Dermis microvascular lymphatic vessel endothelial cell (primary cell): ENCODE data around the gene CHST10. TPM values are rescaled to one million over a fixed set of nuclear protein-coding genes. Genes with fewer than 3 reads are reported as not detected.

ENCODE experiments used
- DNase-seq, 2 donors: peaks; one replicate each; pipeline versions ENCODE4 v3.0.0 to v3.0.0-alpha.2; 2010; ENCODE audit warnings: low read depth in 2 of 2
- total RNA-seq: library from RNA; depleted of rRNA; stranded (reverse); fragments of >200 nt; gene quantifications from 2 replicates; pipeline ENCODE4 v1.2.1, GENCODE V29; 2014

Gene CHST10
- total RNA-seq, 1 donor from 2014 or later = 6.0 TPM

DNA sequence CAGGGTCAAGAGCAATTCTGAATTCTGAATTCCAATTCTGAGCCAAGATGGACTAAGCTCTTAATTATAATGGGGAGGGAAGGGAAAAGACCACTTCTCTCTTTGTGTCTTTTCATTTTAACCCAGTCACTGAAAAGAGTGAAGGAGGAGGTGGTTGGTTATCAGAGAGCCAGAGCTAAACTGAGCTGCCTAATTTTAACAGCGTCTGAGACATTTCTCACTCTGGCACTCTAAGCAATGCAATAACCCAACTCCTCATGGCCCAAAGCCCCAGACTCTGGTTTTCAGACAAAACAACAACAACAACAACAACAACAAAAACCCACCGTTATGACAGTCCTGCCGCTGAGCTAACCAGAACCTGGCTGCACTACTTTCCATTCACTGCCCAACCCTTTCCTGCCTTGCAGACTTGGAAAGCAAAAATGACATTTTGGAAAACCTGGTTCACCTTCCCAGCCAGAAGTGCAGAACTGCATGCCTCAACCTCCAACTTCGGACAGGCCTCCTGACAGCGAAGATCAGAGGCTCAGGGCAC, 1.0 kb downstream of the CHST10 start:
- DNase-seq = peak in 1 of 2 donors; percentile 4

DNA sequence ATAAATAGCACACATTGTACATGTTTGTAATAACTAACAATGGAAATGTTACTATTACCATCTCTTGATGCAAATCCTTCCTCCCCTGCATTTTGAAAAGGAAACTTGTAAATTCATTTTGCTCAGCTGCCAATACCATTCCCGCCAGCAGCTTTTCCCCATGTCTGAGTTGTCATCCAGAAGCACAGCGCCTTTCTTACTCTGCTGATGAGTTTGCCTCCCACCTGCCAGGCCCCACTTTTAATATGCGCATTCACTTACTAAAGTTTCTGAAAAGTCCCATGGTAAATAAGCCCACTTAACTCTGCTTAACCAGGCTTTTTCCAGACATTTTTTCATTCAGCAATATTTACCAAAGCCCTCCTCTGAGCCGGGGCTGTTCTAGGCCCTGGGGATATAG, 3.9 kb downstream of the CHST10 start:
- DNase-seq = no peak

DNA sequence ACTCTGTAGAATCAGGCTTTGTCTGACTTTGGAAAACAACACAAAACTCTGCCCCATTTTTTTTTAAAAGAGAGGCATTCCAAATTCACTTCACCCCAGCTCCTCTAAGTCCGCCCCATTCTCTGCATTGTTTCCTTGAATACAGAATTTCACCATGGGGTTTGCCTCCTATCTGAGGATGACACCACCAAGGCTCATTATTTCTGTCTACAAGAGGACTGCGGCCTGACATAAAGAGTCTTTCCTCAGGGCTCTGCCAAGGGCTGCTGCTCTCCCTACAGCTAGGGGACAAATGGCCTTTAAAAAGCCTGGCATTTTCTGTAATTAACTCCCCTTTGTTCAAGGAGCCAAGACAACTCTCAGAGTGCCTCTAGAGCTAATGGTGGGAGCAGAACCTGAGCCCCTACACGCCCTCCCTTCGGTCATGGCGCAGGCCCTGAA, 4.6 kb downstream of the CHST10 start:
- DNase-seq = no peak

DNA sequence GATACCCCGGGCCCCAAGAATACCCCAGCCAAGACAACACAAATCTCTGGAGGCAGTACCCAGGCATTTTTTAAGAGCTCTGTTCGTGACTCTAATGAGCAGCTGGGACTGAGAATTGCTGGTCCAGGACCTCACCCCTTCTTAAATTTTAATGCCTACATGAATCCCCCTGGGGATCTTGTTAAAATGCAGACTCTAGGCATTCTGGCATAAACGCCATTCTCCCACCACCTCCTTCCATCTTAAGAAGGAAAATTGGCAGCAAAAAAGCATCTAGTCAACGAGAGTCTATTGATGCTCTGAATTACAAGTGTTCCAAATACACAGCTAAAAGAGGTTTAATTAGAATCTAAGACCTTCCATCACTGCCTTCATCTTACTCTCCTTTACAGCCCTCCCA, 5.0 kb downstream of the CHST10 start:
- no peak for DNase-seq

DNA sequence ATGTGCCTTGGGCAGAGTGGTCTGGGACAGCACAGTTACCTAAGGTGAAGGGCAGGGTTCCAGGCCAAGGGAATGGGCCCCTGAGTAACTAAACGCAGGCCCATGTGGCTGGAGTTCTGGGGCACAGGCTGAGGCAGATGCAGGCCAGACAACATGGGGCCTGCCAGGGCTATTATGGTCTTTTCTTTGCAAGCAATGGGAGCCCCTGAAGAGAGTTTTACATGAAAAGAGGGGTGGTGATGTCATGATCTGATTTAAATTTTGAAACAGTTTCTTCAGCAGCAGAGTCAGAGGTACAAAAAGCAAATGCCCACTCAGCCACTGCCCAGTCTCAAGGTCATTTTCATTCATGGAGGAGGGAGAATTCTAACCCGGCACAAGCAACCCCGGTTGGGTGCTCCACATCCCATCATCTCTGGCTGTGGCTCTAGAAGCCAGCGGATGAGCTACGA, 5.6 kb downstream of the CHST10 start:
- no peak for DNase-seq

DNA sequence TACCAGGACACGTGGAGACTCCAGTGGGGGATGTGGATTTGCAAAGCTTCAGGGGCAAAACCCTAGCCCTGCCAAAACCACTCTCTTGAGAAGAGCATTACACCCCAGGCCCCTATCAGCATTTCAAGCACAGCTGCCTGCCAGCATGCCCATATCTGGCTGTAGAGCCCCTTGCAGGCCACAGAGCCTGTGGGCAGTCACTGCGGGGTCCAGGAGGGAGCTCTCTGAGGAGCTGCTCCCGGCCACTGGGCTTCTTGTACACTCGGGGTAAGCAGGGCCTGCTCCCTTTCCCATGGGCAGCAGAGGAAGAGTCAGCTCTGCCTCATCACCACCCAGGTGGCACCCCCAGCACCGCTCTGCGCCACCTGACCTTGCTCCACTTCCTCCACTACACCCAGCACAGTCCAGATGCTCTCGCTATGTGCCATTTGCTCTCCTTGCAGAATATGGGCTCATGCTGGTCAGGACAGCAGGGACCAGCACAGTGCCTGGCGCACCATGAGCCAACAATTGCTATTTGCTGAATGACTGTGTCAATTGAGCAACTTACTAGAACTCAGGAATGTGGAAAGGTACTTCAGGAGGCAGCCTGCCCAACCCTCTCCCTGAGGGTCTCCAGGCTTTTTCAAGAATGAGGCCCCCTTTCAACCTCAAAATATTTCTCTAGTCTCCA, 7.4 kb downstream of the CHST10 start:
- no peak for DNase-seq

DNA sequence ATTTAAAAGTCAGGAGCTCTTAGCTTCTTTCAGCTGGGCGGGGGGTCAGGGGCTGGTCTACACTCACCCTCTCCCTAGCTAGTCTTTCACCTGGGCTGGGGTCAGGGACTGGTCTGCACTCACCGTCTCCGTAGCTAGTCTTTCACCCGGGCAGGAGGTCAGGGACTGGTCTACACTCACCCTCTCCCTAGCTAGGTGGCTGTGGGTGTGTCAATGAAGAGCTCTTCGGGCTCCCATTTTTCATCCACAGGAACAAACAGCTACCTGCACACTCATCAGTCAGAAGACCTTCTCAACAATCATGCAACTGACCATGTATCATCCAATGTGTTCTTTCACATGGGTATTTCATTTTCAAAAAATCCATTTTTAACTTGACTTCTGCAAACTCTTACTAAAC, 8.0 kb downstream of the CHST10 start:
- DNase-seq = no peak

DNA sequence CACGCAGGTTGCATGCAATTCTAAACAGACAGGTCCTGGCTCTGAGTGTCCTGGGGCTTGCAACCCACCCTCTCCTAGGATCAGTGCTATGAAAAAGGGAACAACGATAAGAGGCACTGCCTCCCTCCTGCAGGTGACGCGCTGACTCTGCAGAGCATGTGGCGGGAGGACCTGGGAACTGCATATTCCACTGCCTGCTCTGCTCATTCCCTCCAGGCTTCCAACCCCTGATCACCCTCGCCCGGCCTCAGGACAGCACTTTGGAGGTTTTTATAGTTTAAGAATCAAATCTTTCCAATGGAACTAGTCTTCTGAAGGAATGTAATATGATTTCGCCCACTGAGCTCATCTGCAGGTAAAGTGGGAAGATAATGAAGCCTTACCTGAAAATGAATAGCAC, 8.5 kb downstream of the CHST10 start:
- no peak for DNase-seq

DNA sequence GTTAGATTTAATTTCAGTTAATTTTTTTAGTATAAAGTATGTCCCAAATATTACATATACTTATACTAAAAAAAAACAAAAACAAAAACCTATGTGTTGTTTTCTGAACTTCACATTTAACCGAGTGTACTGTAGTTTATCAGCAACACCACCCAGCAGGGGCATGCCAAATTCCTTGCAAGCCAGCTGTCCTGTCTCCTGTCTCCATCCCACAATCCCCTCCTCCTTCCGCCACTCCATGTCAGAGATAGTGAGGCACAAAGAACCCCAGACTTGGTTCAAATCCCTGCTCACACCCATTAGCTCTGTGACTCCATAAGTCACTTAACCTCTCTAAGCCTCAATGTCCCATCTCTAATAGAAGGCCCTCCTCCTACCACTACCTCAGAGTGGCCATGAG, 9.4 kb downstream of the CHST10 start:
- no peak for DNase-seq

DNA sequence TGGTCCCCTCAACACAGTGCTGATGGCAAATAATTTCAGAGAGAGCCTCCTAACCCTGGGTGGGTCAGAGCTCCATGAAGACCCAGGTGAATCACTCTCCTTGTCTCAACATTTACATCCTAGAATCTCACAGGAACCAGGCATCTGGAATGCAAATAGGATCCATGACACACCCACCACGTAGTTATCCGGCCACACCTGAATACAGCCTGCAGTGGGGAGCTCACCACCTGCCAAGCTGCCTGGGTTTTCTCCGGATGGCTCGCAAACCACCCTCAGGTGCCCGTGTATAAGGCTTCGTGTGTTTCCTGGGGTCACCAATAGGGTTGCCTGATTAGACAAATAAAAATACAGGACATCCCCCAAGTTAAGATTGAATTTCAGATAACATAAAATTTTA, 9.9 kb downstream of the CHST10 start:
- DNase-seq = no peak

DNA sequence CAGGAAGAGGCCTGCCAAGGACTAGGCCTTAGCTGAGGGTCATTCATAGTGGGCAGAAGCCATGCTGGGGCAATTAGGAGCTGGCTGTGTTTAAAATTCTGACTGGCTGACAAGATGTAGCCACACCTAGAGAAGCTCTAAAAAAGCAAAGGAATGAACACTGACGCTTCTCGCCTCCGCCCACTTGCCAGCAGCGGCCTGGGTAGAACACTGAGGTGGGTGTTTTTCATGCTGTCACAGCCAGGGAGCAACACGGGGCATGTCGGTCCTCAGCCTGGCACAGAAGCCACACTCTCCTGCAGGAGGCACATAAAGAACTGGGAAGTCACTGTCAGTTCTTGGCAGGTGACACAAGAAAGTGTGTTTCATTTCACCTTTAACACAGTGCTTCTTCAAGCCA, 10.4 kb downstream of the CHST10 start:
- DNase-seq = no peak

DNA sequence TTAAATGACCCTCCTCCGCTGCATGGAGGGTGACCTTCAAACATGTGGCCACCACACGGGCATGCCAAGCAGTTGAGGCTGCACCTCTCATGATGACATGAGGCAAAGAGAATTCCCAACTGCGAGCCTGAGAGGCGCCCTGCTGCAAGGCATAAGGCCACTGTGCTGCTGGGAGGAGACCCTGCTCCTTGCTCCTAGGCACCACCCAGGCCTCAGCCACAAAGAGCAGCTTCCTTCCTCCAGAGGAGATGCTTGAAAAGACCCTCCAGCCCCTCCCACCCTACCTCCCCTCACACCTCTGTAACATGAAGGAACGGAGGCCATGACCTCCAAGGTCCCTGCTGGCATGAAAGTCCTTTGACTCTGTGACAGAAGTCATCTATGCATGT, 11.4 kb downstream of the CHST10 start:
- DNase-seq = no peak

DNA sequence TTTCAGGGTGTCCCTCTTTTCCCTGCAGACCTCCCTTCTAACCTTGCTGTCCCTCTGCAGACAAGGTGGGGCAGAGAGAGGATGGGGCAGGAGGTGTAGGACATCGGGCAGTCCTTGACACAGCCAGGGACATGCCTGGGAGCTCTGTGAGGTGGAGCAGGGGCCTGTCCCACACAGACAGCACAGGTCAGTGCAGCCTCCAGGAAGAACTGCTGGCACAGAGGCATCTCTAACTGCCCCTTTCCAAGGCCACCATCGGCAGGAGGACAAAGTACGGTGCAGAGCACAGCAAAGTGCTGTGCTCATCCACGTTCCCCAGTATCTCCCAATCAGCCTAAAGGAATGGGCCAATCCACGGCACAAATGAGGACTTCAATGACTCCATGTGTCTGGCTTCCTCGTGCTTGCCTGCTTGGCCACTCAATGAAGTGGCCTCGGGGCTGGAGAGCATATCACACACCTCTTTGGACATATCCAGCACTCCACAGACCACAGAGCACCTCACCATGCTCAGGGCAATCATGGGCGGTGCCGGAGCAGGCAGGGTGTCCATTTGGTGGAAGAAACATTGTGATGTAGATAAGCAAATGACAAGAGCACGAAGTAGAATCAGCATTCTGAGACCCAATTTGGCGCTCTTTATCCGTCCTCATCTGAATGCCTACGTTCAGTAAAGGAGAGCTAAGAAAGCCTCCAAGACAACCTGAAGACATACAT, 11.9 kb downstream of the CHST10 start:
- DNase-seq = no peak

DNA sequence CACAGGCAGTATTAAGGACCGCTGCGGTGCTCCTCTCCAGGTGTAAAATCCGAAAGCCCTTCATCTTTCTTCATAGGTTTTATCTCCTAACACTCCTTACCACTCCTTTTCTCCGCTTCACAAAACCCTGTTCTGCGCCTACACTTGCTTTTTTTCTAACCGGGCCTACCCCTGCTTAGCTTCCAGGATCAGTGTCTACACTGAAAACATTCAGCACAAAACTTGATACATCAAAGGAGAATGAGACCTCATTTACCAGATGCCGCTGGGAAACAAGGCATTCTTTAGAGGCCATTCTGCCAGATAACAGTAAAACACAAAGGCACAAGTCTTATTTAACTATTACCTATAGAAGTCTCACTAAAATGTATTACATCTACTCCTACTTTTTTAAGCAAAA, 13.1 kb downstream of the CHST10 start:
- DNase-seq = no peak

DNA sequence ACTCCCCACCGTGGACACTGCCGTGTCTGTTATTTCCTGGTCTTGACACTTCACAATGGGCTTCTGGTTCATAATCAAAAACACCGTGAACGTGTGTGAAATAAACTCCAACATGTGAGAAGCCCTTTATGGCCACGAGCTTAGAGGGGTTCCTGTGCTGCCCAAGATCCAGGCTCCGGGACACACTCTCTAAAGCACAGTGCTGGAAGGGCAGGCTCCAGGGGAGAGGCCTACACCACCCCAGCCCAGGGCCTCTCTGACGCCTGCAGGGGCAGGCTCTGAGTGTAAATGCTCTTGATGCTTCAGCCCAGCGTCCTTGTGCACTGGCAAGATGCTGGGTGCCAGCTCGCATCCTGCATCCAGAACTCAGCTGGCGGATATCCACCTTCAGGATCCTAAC, 13.7 kb downstream of the CHST10 start:
- no peak for DNase-seq

DNA sequence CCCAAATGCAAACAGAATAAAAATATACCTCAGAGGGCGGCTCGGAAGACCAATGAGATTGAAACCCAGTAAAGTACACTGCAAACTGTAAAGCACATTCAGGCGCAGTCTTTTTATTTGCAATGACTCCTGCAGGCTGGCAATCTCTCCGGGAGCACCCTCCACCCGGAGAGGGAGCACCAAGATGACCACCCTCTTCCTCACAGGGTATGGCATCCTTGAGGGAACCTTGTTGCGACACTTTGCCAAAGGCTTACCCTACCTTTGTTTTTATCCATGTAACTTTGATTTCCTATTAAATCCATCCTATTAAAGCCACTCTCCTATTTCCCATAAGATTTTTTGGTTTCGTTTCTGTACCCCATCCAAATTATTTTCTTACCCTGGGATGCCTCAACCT, 16.2 kb downstream of the CHST10 start:
- no peak for DNase-seq

DNA sequence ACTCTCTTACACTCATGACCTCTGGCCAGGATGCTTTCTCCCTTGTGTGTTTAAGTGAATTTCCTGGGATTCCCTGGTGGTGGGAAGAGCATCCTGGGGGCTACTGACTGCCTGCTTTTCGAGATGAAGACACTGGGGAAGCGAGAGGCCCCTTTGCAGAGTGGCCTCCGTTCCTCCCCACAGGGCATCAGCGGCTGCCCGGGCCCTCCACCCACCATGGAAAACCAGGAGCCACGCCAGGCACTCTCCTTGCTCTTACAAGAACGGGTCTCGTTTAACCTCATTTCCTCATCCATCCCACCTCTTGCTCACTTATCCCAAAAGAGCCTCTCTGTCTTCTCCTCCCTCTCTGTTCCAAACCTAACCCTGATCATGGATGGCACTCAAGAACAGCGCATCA, 17.8 kb downstream of the CHST10 start:
- no peak for DNase-seq

DNA sequence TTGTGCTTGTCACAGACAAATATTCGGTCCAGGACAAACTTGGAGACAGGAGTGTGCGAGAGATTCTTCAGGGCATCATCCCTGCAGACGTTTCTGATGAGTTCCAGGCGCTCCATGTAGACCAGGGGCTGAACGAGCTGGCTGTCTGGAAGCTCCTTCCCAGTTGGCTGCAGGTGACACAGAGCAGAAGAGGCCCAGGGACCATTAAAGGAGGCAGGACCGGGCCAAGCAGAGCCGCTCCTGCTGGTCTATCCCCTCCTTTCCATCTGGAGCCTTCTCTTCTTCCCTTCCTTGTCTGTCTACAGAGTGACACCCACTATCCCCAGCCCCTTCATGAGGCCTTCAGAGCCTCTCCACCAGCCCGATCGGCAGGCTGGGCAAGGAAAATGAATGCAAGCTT, 19.5 kb downstream of the CHST10 start:
- no peak for DNase-seq

DNA sequence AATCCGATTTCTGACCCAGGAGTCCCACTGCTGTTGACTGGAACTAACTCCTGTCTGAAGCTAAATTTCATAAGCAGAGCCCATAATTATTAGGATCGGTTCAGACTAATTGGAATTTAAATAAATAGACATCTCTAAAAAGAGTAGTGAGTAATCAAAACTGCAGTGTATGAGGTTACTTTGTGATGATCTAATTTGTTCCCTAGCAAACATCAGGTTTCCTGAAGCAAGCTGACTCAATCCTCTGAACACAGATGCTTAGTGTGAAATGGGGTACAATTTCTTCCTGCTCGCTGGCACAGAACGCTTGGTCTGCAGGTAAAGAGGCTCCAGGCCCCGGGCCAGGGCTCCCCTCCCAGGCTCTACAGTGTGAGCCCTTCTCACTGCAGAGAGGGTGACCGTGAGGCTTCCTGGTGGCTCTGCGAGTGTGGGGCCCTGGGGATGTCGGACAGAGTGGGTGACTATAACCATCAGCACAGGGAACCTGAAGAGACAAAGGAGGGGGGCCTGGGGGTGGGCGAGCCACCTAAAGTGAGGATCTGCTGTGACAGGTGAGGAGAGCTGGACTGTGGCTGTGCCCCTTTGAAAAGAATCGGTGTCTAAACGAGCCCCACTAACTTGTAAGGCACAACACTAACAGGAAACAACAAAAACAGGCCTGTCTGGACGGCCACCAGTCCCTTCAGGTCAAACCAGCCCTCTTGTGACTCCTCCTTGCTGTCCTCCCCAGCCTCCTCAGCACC, 20.2 kb downstream of the CHST10 start:
- DNase-seq = peak in 1 of 2 donors; percentile 5

DNA sequence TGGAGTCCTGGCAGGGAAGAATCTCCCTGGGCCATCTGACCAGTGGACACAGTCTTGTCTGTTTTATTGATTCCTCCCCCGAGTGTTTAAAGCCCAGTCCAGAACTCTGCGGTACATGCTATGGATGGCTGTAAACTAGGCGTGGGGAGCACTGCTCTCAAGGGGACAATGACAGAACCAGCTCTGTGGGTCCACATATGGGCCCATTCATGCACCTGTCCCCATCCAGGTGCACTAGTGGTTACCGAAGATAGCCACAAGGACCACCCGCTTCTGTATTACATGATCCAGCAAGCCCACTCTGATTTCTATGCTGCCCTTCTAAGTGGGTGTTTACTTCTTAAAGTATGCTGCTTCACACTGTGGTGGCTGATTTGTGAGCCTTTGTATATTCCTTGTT, 21.0 kb downstream of the CHST10 start:
- DNase-seq = no peak

DNA sequence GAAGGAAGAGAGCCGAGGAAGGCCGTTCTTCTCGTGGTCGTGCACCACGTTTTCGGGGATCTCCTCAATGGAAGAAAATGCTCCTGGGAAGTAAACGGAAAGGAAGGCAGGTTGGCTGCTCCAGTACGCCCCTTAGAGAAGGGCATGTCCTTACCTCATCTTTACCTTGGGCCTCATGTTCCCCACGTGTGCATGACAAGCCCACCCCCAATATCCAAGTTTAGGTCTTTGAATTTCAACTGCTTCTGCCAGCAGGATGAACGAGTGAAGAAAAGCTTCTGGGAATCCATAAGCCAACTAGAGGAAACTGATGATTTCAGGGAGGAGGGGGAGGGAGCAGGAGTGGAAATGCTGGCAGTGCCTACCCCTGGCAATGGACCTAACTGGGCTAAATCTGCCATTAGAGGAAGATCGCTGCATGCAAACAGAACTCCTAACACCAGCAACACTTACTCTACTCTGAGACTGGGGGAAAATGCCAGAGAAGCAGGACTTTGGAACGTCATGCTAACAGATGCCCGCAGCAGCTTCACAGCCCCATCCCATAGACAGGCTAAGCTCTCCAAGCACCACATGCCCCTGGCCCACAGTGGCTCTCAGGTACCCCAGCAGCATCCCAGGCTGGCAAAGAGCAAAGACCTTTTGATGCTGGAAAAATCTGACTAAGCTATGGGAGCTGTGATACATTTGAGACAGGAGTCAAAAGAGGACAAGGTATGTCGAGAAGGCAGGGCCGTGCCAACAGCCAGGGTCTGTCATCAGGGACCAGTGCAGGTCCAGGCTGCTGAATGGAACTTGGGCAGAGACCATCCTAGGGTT, 21.7 kb downstream of the CHST10 start:
- DNase-seq = no peak
